Bronchial epithelial cell (primary cell): Measurements from ENCODE around the gene MPC1. TPM values are rescaled to one million over a fixed set of nuclear protein-coding genes. Genes with fewer than 3 reads are reported as not detected.

ENCODE experiments used
- DNase-seq: peaks from one replicate; pipeline ENCODE4 v3.0.0-alpha.2; 2010; ENCODE audit warnings: low read depth
- FAIRE-seq: peaks from 2 replicates; lab custom pipeline; 2011; peaks lifted over from hg19 to GRCh38; lab: Jason Lieb, UNC
- H3K27me3 ChIP-seq: 2 replicates; pipeline ENCODE4 v1.5.1; 2011; ENCODE audit warnings: low read length; ENCODE audit not compliant: control insufficient read depth, insufficient read depth
- H3K36me3 ChIP-seq: 2 replicates; pipeline ENCODE4 v1.5.1; 2011; ENCODE audit warnings: low read length; ENCODE audit not compliant: control insufficient read depth, insufficient read depth
- H3K4me3 ChIP-seq: 2 replicates; pipeline ENCODE4 v1.5.1; 2011; ENCODE audit warnings: mild to moderate bottlenecking, low read depth, low read length, control low read depth
- CTCF ChIP-seq: IDR thresholded peaks from 2 replicates; pipeline ENCODE4 v1.5.1; 2011; ENCODE audit warnings: mild to moderate bottlenecking, moderate library complexity, low read length, control low read depth, inconsistent platforms; ENCODE audit not compliant: insufficient read depth, severe bottlenecking
- total RNA-seq: library from RNA; depleted of rRNA; stranded (reverse); fragments of >200 nt; gene quantifications from 2 replicates; pipeline ENCODE4 v1.2.1, GENCODE V29; 2014

Gene MPC1
- total RNA-seq, 1 donor from 2014 or later: 40.5 TPM

GRCh38 chr6:166382500-166382932 is 224 bp downstream of the MPC1 start:
- H3K27me3 ChIP-seq: no peaks in the 10 kb centered on the region
- H3K4me3 ChIP-seq: peak overlapping the region; percentile 89
- no peak for TF ChIP-seq CTCF
- DNase-seq: no peak
- no peaks in the 10 kb centered on the region for H3K36me3 ChIP-seq
- FAIRE-seq: no peak

DNA sequence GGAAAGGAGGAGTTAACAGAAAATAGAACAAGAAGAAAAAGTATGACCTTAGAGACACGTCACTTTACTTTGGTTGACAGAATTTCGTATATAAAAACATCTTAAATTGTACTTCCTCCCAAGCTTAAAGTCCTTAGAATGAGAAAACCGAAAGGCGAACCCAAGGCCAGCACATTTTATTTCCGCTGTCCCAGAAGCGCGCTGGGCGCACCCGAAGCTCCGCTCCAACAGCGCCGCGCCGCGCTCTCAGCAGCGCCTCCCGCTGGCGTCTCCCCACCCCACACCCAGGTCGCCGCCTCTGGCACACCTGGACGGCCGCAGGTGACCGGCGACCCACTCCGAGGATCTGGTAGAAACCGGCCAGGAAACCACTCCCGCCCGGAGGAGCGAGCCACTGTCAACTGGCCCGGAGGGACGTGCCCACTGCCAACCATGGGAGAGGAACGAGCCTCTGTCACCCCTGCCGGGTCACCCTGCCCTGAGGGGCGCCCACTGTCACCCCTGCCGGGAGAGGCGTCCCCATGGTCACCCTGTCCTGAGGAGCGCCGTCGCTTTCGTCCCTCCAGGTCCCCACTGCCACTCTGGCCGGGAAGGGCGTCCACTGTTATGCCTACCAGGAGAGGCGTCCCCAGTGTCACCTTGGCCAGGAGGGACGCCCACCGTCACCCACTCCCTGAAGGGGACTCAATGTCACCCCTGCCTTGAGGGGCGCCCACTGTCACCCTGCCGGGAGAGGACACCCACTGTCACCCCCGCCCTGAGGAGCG is 824 bp downstream of the MPC1 start:
- Histone ChIP-seq H3K36me3 (no peaks in the 10 kb centered on the region), H3K27me3 (no peaks in the 10 kb centered on the region), H3K4me3 (peak overlapping the region; percentile 89)
- peak; percentile 88 for TF ChIP-seq CTCF
- peak; percentile 50 for DNase-seq
- no peak for FAIRE-seq

DNA sequence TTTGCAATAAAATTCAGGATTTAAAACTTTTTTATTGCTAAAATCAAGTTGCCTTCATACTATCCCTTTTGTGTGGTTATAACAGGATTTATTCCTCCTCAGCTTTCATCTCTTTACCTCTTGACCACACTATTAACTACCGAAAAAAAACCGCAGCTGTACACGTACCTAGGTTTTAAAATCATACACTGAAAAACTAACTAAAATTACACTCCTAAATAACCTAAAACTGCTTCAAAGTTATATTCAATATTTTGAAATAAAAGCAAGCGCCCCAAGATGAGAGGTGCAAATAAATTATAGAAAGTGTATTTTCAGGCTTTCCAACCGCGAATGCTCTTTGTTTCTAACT is 1.4 kb downstream of the MPC1 start:
- H3K4me3 ChIP-seq: peak overlapping the region; percentile 89
- FAIRE-seq: no peak

DNA sequence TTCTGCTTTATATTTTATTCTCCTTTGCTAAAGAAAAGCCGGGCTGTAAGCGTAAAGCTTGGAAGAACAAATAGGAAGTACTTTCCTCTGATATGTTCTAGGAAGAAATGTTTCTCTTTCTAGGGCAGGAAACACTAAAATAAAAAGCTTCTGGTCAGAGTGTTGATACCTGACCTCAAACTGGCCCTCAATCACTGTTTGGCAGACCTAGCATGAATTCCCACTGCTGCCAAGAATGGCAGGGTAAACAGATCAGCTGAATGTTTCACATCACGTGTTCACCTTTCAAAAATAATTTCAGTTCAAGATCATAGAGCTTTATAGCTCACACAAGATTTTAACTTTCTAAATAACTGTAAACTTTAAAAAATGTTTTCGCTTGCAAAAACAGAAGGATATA is 2.9 kb downstream of the MPC1 start:
- no peak overlapping the region for H3K4me3 ChIP-seq
- no peak for DNase-seq
- no peaks in the 10 kb centered on the region for H3K36me3 ChIP-seq
- no peak for FAIRE-seq
- no peak for TF ChIP-seq CTCF
- no peaks in the 10 kb centered on the region for H3K27me3 ChIP-seq

More for the DNA sequence above, 1.4 kb downstream of the MPC1 start:
- H3K36me3 ChIP-seq: no peaks in the 10 kb centered on the region
- no peak for TF ChIP-seq CTCF
- no peak for DNase-seq
- H3K27me3 ChIP-seq: no peaks in the 10 kb centered on the region

- TF ChIP-seq CTCF: no peak
- FAIRE-seq (no peak), DNase-seq (no peak)
- H3K36me3 ChIP-seq: no peaks in the 10 kb centered on the region
- no peaks in the 10 kb centered on the region for H3K27me3 ChIP-seq
- H3K4me3 ChIP-seq: no peak overlapping the region
These were observed 3.6 kb downstream of the MPC1 start for GRCh38 chr6:166379103-166379586.

DNA sequence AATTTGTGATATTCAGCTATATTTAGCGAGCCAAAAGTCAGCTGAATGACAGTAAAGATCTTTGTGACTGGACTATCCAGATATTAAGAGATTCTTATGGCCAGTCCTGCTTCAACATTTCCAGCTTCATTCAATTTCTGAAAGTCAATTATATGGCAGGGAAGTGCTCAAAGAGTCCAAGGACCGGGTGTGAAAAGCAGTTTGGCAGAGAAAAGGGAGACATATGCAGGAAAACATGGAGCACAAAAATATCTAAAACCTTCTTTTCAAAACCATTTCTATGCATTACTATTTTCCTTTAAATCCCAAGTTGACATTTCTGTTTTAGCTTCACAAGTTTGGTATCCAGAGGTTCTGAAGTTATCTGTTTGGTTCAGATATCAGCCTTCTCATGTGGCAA is 5.0 kb downstream of the MPC1 start:
- DNase-seq (no peak), FAIRE-seq (no peak)
- H3K27me3 ChIP-seq: no peaks in the 10 kb centered on the region
- H3K36me3 ChIP-seq: no peaks in the 10 kb centered on the region
- no peak for TF ChIP-seq CTCF
- no peak overlapping the region for H3K4me3 ChIP-seq
